Stimulated activated CD8-positive, alpha-beta memory T cell treated with anti-CD3 and anti-CD28 coated beads, Interleukin-4, amount 100 ng/mL, for 48 hours (primary cell): ENCODE measurements around the gene C22orf39.

Experiments used
- DNase-seq: peaks from one replicate; pipeline ENCODE4 v3.0.0-alpha.2; 2020

Gene C22orf39

DNA sequence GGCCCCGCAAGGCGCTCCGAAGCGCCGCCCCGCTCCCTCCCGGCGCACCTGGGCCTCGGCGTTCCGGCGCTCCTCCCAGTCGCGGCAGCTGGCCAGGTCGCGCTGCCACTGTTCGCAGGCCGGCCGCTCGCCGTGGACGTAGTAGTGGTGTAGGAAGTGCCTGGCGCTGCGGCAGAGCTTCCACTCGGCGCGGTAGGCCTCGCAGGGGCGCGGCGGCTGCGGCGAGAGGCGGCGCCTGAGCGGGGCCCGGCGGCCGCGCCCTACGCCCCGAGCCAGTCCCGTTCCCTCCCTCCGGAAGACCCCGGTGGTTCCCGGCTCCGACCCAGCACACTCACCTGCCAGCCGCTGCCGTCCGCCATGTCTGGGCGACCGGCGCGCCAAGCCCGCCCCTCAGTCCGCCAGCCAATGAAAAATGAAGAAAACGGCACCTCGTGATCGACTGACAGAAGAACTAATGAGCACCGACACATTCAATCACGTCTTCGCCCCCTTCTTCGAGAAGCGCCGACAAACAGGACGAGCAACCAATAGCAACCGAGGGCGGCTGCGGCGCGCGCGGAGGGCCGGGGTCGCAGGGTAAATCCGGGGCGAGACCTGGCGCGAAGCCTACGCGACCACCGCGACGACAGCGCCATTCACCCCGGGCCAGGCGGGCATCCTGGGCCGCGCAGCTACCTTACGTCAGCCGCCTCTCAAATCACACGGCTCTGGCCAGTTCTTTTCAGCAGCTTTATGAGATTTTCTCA lies at the start of gene C22orf39:
C22orf39 (minus strand) TSS at position 382 of the 746 bp plus-strand sequence; CDS start at position 359, 23 bp downstream.
- peak; percentile 86 for DNase-seq

GRCh38 chr22:19497245-19497644 lies 49.7 kb upstream of the C22orf39 start:
- DNase-seq = no peak

- no peak for DNase-seq
Observed at GRCh38 chr22:19496324-19496630, 48.8 kb upstream of the C22orf39 start.

GRCh38 chr22:19495562-19496323 lies 48.2 kb upstream of the C22orf39 start:
- no peak for DNase-seq

DNA sequence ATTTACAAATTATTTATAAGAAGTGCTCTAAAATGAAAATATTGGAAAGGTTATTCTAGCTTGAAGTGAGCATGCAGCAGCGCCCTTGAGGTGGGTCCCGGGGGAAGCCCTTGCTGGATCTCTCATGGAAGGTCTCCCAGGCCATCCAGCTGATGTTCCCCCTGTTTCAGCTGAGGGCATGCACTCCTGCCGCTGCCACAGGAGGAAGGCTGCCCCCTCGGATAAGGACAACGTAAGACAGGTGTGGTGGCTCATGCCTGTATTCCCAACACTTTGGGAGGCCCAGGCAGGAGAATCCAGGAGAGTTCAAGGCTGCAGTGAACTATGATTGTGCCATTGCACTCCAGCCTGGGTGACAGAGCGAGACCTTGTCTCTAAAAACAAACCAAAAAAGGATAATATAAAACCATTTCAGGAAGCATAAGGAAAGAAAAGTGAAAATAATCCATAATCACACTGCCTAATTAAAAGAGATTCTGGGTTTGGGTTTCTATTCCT lies 47.2 kb upstream of the C22orf39 start:
- no peak for DNase-seq

DNA sequence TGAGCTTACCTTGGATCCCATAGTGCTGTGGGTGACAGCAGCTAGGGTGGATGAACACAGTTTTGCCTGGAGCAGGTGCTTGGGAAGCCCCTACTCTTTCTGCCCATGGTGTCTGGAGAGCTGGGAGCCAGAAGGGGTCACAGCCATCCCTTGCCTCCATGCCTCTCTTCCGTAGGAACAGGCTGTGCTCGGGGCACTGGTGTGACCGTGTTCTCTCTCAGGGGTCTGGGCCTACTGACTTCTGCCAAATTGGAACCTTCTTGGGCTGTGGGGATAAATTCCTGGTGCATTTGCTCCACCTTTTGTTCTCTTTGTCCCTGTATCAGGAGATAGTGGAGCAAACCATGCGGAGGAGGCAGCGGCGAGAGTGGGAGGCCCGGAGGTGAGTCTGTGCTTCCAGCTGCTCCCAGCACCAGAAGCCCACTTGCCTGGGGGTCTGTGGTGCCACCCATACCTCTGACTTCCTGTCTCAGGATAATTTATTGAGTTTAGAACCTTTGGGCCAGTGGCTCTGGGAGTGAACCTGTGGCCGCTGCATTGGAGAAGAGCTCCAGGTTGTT lies 46.6 kb upstream of the C22orf39 start:
- no peak for DNase-seq

GRCh38 chr22:19492504-19493174 lies 45.1 kb upstream of the C22orf39 start:
- DNase-seq = peak; percentile 45

DNA sequence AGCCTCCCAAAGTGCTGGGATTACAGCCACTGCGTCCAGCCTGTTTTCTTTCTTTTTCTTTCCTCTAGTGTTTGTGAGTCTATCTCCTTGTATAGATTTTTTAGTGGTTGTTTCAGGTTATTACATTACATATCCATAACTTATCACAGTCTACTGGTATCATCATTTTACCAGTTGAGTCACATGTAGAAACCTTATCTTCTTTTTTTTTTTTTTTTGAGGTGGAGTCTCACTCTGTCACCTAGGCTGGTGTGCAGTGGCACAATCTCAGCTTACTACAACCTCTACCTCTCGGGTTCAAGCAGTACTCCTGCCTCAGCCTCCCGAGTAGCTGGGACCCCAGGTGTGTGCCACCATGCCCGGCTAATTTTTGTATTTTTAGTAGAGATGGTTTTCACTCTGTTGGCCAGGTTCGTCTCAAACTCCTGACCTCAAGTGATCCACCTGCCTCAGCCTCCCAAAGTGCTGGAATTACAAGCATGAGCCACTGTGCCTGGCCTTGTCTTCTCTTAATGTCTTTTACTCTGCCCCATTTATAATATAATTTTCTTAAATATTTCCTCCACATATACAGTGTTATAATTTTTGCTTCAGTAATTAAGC lies 43.2 kb upstream of the C22orf39 start:
- DNase-seq = no peak

GRCh38 chr22:19488884-19489843 lies 41.7 kb upstream of the C22orf39 start:
- no peak for DNase-seq

DNA sequence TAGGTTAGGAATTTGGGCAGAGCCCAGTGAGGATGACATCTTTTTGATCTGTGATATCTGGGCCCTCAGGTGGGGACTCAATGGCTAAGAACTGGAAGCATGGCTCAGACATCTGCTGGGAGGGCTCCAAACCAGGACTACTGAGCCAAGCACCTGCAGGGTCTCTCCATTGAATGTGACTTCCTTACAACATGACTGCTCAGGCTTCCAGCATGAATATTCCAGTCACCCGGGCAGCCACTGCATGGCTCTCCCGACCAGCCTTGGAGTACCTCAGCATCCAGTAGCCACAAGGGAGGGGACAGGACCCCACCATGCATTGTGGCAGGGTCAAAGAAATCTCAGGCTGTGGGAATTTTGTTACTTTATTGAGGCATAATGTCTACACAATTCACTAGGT lies 40.8 kb upstream of the C22orf39 start:
- DNase-seq = no peak

- DNase-seq = no peak
Observed at GRCh38 chr22:19483481-19484244, 36.2 kb upstream of the C22orf39 start.

GRCh38 chr22:19482297-19482696 lies 34.8 kb upstream of the C22orf39 start:
- no peak for DNase-seq

DNA sequence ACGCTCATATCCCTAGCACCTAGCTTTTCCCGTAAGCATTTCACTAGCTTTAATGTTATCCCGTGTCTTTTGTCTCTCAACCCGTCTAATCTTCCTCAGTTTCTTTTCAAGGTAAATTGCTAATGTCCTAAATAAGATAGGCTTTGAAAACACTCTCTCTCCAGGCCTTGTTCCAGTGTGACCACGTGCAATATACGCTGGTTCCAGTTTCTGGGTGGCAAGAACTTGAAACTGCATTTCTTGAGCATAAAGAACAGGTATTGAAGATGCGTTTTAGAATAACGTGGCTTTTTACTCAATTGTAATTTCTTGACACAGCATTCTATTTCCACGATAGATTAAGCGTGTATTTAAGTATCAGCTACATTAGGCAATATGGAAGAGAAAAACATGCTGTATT lies 33.3 kb upstream of the C22orf39 start:
- no peak for DNase-seq

- no peak for DNase-seq
Observed at GRCh38 chr22:19480173-19480568, 32.7 kb upstream of the C22orf39 start.

DNA sequence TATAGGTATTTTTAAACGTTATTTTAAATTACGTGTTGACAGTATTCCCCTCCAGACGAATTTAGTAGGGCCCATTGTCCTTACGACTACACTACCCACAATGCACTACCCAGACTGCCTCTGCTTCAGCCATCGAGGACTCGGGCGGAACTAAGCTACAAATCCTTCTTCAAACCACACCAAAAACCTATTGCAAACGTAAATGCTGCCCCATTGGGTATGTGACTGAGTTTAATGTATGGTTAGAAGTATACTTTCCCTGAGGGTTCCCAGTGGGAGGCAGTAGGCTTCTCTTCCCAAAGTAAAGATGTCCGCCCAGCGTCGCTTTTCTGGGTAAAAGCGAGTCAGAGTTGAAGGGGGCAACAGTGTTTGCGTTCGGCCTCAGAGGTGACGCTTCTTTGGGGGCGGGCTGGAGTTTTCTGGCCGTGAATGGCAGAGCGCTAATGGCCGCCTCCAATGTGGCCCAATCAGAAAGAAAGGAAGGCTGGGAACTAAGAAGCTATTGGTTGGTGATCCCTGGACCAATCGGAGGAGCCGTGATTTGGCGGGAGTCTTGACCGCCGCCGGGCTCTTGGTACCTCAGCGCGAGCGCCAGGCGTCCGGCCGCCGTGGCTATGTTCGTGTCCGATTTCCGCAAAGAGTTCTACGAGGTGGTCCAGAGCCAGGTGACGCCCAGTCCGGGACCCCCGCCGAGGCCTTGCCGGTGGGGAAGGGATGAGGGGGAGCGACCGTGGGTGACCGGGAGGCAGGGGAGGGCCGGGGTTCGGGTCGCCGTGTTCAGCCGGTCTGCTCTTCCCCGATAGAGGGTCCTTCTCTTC lies 32.1 kb upstream of the C22orf39 start, which contains the start of gene CDC45:
CDC45 (plus strand) TSS at position 566 of the 818 bp plus-strand sequence; CDS start at position 615, 49 bp downstream.
- DNase-seq = peak; percentile 94

DNA sequence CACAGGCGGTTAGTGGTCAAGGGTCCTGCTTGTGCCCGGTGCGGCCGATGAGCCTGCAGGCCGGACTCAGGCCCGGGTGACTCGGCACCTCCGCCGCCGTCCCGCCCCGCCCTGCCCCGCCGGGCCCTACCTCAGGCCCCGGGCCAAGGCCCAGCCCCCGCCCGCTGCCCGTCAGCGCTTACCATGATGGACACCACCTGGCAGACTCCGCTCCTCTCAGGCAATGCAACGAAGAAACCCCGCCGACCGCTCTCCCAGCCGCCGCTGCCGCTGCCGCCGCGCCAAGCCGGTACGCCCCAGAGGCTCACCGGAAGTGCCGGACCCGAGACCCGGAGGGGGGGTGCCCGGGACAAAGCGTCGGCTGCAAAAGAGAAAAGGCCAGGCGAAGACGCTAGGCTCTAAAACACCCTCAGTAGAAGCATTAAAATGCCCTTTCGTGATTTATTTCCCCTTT lies 31.4 kb upstream of the C22orf39 start, which contains the start of gene UFD1:
UFD1 (minus strand) TSS at position 293 of the 454 bp plus-strand sequence; CDS start at position 185, 108 bp downstream.
- DNase-seq = peak; percentile 85

GRCh38 chr22:19478045-19478900 lies 30.8 kb upstream of the C22orf39 start:
- peak; percentile 23 for DNase-seq

GRCh38 chr22:19477321-19478044 lies 30.0 kb upstream of the C22orf39 start:
- DNase-seq = no peak
